Thoracic aorta (tissue), 2 donors: ENCODE measurements around the gene DNAAF5. TPM values are rescaled to one million over a fixed set of nuclear protein-coding genes. Genes with fewer than 3 reads are reported as not detected.

Experiments used
- ATAC-seq: fragments of 150-250 bp; one replicate; pipeline ENCODE4 v1.8.0; 2017; ENCODE audit warnings: low read depth; ENCODE audit not compliant: insufficient number of reproducible peaks, low FRiP score
- DNase-seq: peaks from one replicate; pipeline ENCODE4 v3.0.0-alpha.2; 2020; ENCODE audit warnings: low spot score
- H3K27ac ChIP-seq, 2 donors: fragments of 200-600 bp; sonication (generic); 1 replicate in 1 of 2; 2 replicates in 1 of 2; pipeline ENCODE4 v1.5.1; 2016; ENCODE audit warnings: mild to moderate bottlenecking in 2 of 2, moderate library complexity in 2 of 2
- H3K27me3 ChIP-seq: fragments of 200-600 bp; sonication (generic); replicated peaks from 2 replicates; pipeline ENCODE4 v1.6.0; 2016; ENCODE audit warnings: mild to moderate bottlenecking; ENCODE audit not compliant: insufficient read depth
- H3K36me3 ChIP-seq: fragments of 200-600 bp; sonication (generic); one replicate; pipeline ENCODE4 v1.5.1; 2016
- H3K4me1 ChIP-seq, 2 donors: fragments of 200-600 bp; sonication (generic); 1 replicate in 1 of 2; 2 replicates in 1 of 2; pipeline versions ENCODE4 v1.5.1 to v1.6.0; 2016; ENCODE audit warnings: low read depth in 2 of 2, mild to moderate bottlenecking in 1 of 2; ENCODE audit not compliant: control insufficient read depth in 1 of 2
- H3K4me3 ChIP-seq: fragments of 200-600 bp; sonication (generic); 2 replicates; pipeline ENCODE4 v1.5.1; 2016; ENCODE audit warnings: mild to moderate bottlenecking
- H3K9me3 ChIP-seq: fragments of 200-600 bp; sonication (generic); 2 replicates; pipeline ENCODE4 v1.5.1; 2016
- CTCF ChIP-seq: fragments of 200-600 bp; sonication (generic); IDR thresholded peaks from one replicate; pipeline ENCODE4 v1.5.1; 2019; ENCODE audit warnings: antibody characterized with exemption
- total RNA-seq, 2 donors: library from RNA; depleted of rRNA; stranded (reverse); fragments of >200 nt; gene quantifications; one replicate each; pipeline versions ENCODE4 v1.1.0 to v1.2.3, GENCODE V29; 2016

The DNAAF5 gene
- total RNA-seq, 2 donors from 2014 or later = 16.7 to 23.4 TPM

GRCh38 chr7:714251-714671 is 12.2 kb upstream of the DNAAF5 start:
- DNase-seq = no peak
- Histone ChIP-seq H3K27ac (no peak overlapping the region), H3K36me3 (no peaks in the 10 kb centered on the region), H3K4me1 (peaks cover 0 to 9% of the 10 kb centered on the region in 2 donors), H3K4me3 (no peak overlapping the region), H3K27me3 (no peaks in the 10 kb centered on the region), H3K9me3 (no peaks in the 10 kb centered on the region)
- no peak for ATAC-seq
- no peak for TF ChIP-seq CTCF

GRCh38 chr7:716222-716621 is 10.3 kb upstream of the DNAAF5 start:
- TF ChIP-seq CTCF = no peak
- Histone ChIP-seq H3K27me3 (no peaks in the 10 kb centered on the region), H3K4me3 (no peak overlapping the region), H3K36me3 (no peaks in the 10 kb centered on the region), H3K27ac (no peak overlapping the region), H3K9me3 (no peaks in the 10 kb centered on the region), H3K4me1 (peaks cover 0 to 9% of the 10 kb centered on the region in 2 donors)
- no peak for ATAC-seq
- no peak for DNase-seq

- no peak overlapping the region for H3K27ac ChIP-seq
- no peak overlapping the region for H3K4me3 ChIP-seq
- no peaks in the 10 kb centered on the region for H3K27me3 ChIP-seq
- H3K36me3 ChIP-seq = no peaks in the 10 kb centered on the region
- no peaks in the 10 kb centered on the region for H3K9me3 ChIP-seq
- no peak for ATAC-seq
- peaks cover 0 to 6% of the 10 kb centered on the region in 2 donors for H3K4me1 ChIP-seq
- TF ChIP-seq CTCF = no peak
- no peak for DNase-seq
These were observed 9.9 kb upstream of the DNAAF5 start for GRCh38 chr7:716636-717035.

GRCh38 chr7:721619-722248 is 4.8 kb upstream of the DNAAF5 start:
- no peaks in the 10 kb centered on the region for H3K36me3 ChIP-seq
- no peaks in the 10 kb centered on the region for H3K9me3 ChIP-seq
- no peak for DNase-seq
- H3K27me3 ChIP-seq = no peaks in the 10 kb centered on the region
- peaks cover 5 to 10% of the 10 kb centered on the region in 2 donors for H3K4me1 ChIP-seq
- TF ChIP-seq CTCF = no peak
- no peak for ATAC-seq
- H3K27ac ChIP-seq = no peak overlapping the region
- H3K4me3 ChIP-seq = no peak overlapping the region

GRCh38 chr7:723541-723940 is 3.0 kb upstream of the DNAAF5 start:
- Histone ChIP-seq H3K4me3 (no peak overlapping the region), H3K9me3 (no peaks in the 10 kb centered on the region), H3K27me3 (no peaks in the 10 kb centered on the region), H3K27ac (no peak overlapping the region), H3K36me3 (no peaks in the 10 kb centered on the region), H3K4me1 (peaks cover 11 to 18% of the 10 kb centered on the region in 2 donors)
- no peak for DNase-seq
- TF ChIP-seq CTCF = no peak
- ATAC-seq = no peak
